ENCODE measurements around the gene OAT.
A peak's percentile ranks its signal among the peaks of the same experiment; 100 is the strongest.

Gene OAT

DNA sequence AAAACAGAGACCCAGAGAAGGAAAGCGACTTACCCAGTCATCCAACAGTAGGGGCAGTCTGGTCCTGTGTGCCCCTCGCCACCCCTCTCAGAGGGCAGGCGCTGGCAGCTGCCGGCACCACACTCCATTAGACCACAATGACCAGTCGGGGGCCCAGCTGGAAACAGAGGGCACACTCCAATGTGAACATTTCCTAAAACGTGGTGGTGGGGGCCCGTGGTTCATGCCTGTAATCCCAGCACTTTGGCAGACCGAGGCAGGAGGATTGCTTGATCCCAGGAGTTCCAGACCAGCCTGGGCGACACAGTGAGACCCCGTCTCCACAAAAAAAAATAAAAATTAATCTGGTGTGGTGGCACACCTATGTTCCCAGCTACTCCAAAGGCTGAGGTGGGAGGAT is 912 bp upstream of the OAT start:
- DNase-seq (ENCODE audit: low read depth) = no peak
- TF ChIP-seq, protein P1, sequence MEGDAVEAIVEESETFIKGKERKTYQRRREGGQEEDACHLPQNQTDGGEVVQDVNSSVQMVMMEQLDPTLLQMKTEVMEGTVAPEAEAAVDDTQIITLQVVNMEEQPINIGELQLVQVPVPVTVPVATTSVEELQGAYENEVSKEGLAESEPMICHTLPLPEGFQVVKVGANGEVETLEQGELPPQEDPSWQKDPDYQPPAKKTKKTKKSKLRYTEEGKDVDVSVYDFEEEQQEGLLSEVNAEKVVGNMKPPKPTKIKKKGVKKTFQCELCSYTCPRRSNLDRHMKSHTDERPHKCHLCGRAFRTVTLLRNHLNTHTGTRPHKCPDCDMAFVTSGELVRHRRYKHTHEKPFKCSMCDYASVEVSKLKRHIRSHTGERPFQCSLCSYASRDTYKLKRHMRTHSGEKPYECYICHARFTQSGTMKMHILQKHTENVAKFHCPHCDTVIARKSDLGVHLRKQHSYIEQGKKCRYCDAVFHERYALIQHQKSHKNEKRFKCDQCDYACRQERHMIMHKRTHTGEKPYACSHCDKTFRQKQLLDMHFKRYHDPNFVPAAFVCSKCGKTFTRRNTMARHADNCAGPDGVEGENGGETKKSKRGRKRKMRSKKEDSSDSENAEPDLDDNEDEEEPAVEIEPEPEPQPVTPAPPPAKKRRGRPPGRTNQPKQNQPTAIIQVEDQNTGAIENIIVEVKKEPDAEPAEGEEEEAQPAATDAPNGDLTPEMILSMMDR (conservative IDR thresholded peaks at IDR 0.05; ENCODE audit: control insufficient read depth, insufficient read depth, low read depth, low read length) = no peak
- no peak overlapping the region for H3K4me3 ChIP-seq (ENCODE audit: control insufficient read depth, low read depth, low read length)

DNA sequence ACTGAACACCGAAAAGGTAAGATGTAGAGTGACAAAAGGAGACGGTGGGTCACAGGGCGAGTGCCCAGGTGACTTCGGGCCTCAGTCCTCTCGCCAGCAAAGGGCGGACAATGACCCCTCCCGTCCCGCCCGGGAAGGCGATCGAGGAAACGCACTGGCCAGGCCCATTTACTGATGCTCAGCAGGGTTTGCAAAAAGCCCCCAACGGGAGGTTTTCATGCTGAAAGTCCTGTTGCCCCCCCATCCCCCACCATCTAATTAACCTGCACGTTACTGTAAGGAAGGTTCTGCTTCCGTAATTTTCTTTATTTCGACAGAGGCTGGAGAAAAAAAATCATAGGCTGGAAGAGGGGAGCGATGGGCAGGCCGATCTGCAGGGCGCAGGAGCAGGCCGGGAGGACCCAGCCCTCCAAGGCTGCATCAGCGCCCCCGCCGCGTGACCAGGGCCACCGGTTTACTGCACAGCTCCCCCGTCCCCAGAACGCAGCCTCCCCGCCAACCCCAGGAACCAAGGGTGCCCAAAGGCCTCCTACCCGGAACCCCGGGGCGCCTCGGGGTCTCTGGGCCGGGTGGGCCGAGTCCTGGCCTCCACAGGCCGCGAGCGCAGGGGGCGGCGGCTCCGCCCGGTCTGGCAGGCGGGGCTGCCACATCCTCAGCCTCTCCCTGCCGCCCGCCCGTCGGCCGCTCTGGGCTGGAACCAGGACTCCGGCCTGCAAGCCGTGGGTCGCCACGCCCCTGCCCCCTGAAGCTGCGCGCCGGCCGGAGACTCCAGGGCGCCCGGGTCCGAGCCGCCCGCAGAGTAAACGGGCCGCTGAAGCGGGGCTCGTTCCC is 613 bp downstream of the OAT start:
- H3K4me3 ChIP-seq (ENCODE audit: control insufficient read depth, low read depth, low read length) = peak overlapping the region; percentile 80
- TF ChIP-seq, protein P1 (conservative IDR thresholded peaks at IDR 0.05; ENCODE audit: control insufficient read depth, insufficient read depth, low read depth, low read length) = no peak
- DNase-seq (ENCODE audit: low read depth) = peak; percentile 47

DNA sequence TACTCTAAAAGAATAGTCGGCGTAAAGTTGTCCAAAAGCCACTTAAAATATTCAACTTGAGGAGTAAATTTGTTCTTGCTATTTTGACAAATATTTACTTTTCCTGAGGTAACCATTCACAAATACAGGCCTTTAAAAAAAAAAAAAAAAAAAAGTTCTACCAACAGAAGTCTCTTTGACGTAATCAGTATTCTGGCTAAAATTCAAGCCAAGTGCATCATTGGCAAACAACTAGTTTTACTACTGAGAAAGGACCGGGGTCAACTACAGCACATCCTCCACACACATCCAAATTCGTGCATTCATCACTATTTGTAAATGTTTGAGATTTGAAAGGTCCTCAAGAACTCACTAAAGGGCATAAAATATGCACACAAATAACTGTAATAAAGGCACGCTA is 2.0 kb downstream of the OAT start:
- peak; percentile 93 for DNase-seq (ENCODE audit: low read depth)
- TF ChIP-seq, protein P1 (conservative IDR thresholded peaks at IDR 0.05; ENCODE audit: control insufficient read depth, insufficient read depth, low read depth, low read length) = no peak
- peak overlapping the region; percentile 80 for H3K4me3 ChIP-seq (ENCODE audit: control insufficient read depth, low read depth, low read length)

DNA sequence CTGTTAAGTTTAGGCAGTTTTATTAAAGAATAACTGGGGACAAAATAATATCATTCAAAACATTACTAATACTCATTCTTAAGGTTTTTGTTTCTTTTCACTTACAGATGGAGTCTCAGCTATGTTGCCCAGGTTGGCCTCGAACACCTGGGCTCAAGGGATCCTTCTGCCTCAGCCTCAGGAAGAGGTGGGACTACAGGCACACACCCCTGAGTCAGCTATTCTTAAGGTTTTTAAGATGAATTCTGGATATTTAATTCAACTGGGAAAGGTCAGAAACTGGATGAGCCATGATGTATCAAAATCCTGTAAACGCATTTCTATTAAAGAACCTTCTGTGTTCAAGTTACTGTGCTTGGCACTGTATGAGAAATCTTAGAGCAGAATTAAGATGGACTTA is 3.5 kb downstream of the OAT start:
- TF ChIP-seq, protein P1 (conservative IDR thresholded peaks at IDR 0.05; ENCODE audit: control insufficient read depth, insufficient read depth, low read depth, low read length) = no peak
- DNase-seq (ENCODE audit: low read depth) = no peak
- H3K4me3 ChIP-seq (ENCODE audit: control insufficient read depth, low read depth, low read length) = no peak overlapping the region

DNA sequence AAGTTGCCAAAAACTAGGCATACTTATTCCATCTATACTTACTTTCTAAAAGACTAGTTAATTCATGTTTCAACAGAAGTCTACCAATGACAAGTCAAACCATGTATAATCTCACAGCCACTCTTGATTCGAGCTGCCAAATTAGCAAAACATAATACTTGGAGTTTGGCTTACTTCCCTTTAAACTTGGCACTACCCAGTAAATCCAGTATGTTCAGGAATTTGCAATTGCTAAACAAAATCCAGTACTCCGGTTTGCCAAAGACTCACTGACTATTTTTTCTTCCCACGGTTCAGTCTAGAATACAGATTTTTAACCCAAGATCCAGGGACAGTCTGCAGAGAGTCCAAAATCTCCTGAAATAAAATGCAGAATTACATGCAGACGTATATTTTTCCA is 4.6 kb downstream of the OAT start:
- DNase-seq (ENCODE audit: low read depth) = peak; percentile 46
- TF ChIP-seq, protein P1 (conservative IDR thresholded peaks at IDR 0.05; ENCODE audit: control insufficient read depth, insufficient read depth, low read depth, low read length) = no peak
- H3K4me3 ChIP-seq (ENCODE audit: control insufficient read depth, low read depth, low read length) = no peak overlapping the region

DNA sequence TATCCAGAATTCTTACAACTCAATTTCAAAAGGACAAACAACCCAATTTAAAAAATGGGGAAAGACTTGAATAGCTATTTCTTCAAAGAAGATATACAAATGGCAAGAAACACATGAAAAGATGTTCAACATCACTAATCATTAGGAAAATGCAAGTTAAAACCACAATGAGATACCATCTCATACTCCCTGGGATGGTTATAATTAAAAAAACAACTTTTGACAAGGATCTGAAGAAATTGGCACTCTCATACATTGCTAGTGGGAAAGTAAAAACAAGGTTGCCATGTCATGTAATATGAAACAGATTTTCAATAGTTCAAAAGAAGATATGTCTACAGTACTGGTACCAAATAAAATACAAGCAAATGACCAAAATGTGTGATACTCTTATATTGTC is 9.0 kb downstream of the OAT start:
- no peak overlapping the region for H3K4me3 ChIP-seq (ENCODE audit: control insufficient read depth, low read depth, low read length)
- TF ChIP-seq, protein P1 (conservative IDR thresholded peaks at IDR 0.05; ENCODE audit: control insufficient read depth, insufficient read depth, low read depth, low read length) = no peak
- no peak for DNase-seq (ENCODE audit: low read depth)

Measured in fibroblast of mammary gland (primary cell).